A549 (cell line): ENCODE measurements around the gene C5. TPM values are rescaled to one million over a fixed set of nuclear protein-coding genes. Genes with fewer than 3 reads are reported as not detected.

Source experiments
- ATAC-seq, 2 experiments: fragments of 200-7000 bp in 1 of 2; fragments of >200 bp in 1 of 2; cut with Nextera tagmentation in 1 of 2; cut with Tn5 transposase in 1 of 2; 3 replicates each; pipeline versions ENCODE4 v1.8.0 to v1.9.1; 2018 to 2020; ENCODE audit warnings: mild to moderate bottlenecking in 1 of 2, moderate library complexity in 1 of 2
- CTCF ChIA-PET: fragments of 300-600 bp; sonication (Branson Sonifier 250); formaldehyde crosslinking; extraction: SDS; loops from one replicate; lab custom pipeline; 2021; ENCODE audit warnings: antibody characterized with exemption, inconsistent platforms; lab: Yijun Ruan, JAX
- POLR2A ChIA-PET: fragments of 350-600 bp; formaldehyde crosslinking; extraction: SDS; loops from one replicate; lab custom pipeline; 2021; ENCODE audit warnings: antibody characterized with exemption, inconsistent platforms; lab: Yijun Ruan, JAX
- DNase-seq, 2 experiments: peaks; one replicate each; pipeline versions ENCODE4 v3.0.0 to v3.0.0-alpha.2; 2011 to 2016; ENCODE audit warnings: low read depth in 1 of 2, low spot score in 1 of 2
- FAIRE-seq: peaks from 2 replicates; lab custom pipeline; 2011; peaks lifted over from hg19 to GRCh38; lab: Jason Lieb, UNC
- H3K27ac ChIP-seq, 2 experiments: fragments of >200 bp; sonication (Bioruptor Twin); formaldehyde crosslinking; 3 replicates each; pipeline ENCODE4 v1.5.1; 2016 to 2017
- H3K4me1 ChIP-seq: fragments of >200 bp; sonication (Bioruptor Twin); formaldehyde crosslinking; 3 replicates; pipeline ENCODE4 v1.6.1; 2016
- H3K4me2 ChIP-seq: fragments of >200 bp; sonication (Bioruptor Twin); formaldehyde crosslinking; 3 replicates; pipeline ENCODE4 v1.6.1; 2016
- H3K4me3 ChIP-seq: fragments of >200 bp; sonication (Bioruptor Twin); formaldehyde crosslinking; 3 replicates; pipeline ENCODE4 v1.5.1; 2016
- H3K9me3 ChIP-seq: fragments of >200 bp; sonication (Bioruptor Twin); formaldehyde crosslinking; 3 replicates; pipeline ENCODE4 v1.6.1; 2016
- ATOH8 ChIP-seq: fragments of 250-450 bp; sonication (Bioruptor Pico); IDR thresholded peaks from 2 replicates; pipeline ENCODE4 v1.5.0; 2020; ENCODE audit warnings: low read depth, mild to moderate bottlenecking, moderate library complexity
- CHD2 ChIP-seq: fragments of 150-350 bp; IDR thresholded peaks from 2 replicates; pipeline ENCODE4 v1.6.1; 2014; ENCODE audit warnings: low read length; ENCODE audit not compliant: partially characterized antibody
- ELK1 ChIP-seq: fragments of 150-350 bp; IDR thresholded peaks from 2 replicates; pipeline ENCODE4 v1.6.1; 2014; ENCODE audit warnings: low read depth, mild to moderate bottlenecking, low read length
- ESRRA ChIP-seq: fragments of 150-350 bp; IDR thresholded peaks from 2 replicates; pipeline ENCODE4 v1.6.1; 2014; ENCODE audit warnings: mild to moderate bottlenecking, low read length, borderline replicate concordance
- FOSB ChIP-seq: fragments of 250-450 bp; sonication (Bioruptor Pico); IDR thresholded peaks from 2 replicates; pipeline ENCODE4 v1.5.0; 2020; ENCODE audit warnings: mild to moderate bottlenecking, moderate library complexity
- HDAC2 ChIP-seq: fragments of 200-600 bp; sonication (generic); IDR thresholded peaks from 2 replicates; pipeline ENCODE4 v1.6.1; 2016
- HOXA7 ChIP-seq: fragments of 250-450 bp; sonication (Bioruptor Pico); IDR thresholded peaks from 2 replicates; pipeline ENCODE4 v1.5.0; 2020; ENCODE audit warnings: mild to moderate bottlenecking, moderate library complexity
- HOXB13 ChIP-seq: fragments of 250-450 bp; sonication (Bioruptor Pico); IDR thresholded peaks from 2 replicates; pipeline ENCODE4 v1.5.0; 2020; ENCODE audit warnings: low read depth, mild to moderate bottlenecking, moderate library complexity
- HOXB5 ChIP-seq: fragments of 250-450 bp; sonication (Bioruptor Pico); IDR thresholded peaks from 2 replicates; pipeline ENCODE4 v1.5.0; 2020; ENCODE audit warnings: mild to moderate bottlenecking, moderate library complexity
- JUNB ChIP-seq: fragments of >200 bp; sonication (Bioruptor Twin); formaldehyde crosslinking; IDR thresholded peaks from 2 replicates; pipeline ENCODE4 v1.6.1; 2016
- KDM1A ChIP-seq: fragments of 200-600 bp; sonication (generic); IDR thresholded peaks from 2 replicates; pipeline ENCODE4 v1.6.1; 2016; ENCODE audit warnings: low read depth, mild to moderate bottlenecking
- MAX ChIP-seq: IDR thresholded peaks from 2 replicates; pipeline ENCODE4 v1.6.1; 2012
- NPAS2 ChIP-seq: fragments of 250-450 bp; sonication (Bioruptor Pico); IDR thresholded peaks from 2 replicates; pipeline ENCODE4 v1.8.0; 2022; ENCODE audit warnings: mild to moderate bottlenecking, moderate library complexity, borderline replicate concordance
- PBX3 ChIP-seq: IDR thresholded peaks from 2 replicates; pipeline ENCODE4 v1.6.1; 2012
- PHF8 ChIP-seq: fragments of 200-600 bp; sonication (generic); IDR thresholded peaks from 2 replicates; pipeline ENCODE4 v1.6.1; 2016; ENCODE audit warnings: low read depth, mild to moderate bottlenecking, antibody characterized with exemption, moderate library complexity, borderline replicate concordance
- POLR2AphosphoS2 ChIP-seq: conservative IDR thresholded peaks from 2 replicates; pipeline ENCODE4 v1.6.1; 2012; ENCODE audit warnings: low read length, improper control_type of control experiment, inconsistent platforms
- RFX5 ChIP-seq: fragments of 450-650 bp; IDR thresholded peaks from 2 replicates; pipeline ENCODE4 v1.7.1; 2014; ENCODE audit warnings: antibody characterized with exemption, mild to moderate bottlenecking, moderate library complexity
- SMC3 ChIP-seq: fragments of >200 bp; sonication (Bioruptor Twin); formaldehyde crosslinking; IDR thresholded peaks from 3 replicates; pipeline ENCODE4 v1.6.1; 2018; ENCODE audit warnings: inconsistent platforms
- USF2 ChIP-seq: fragments of 450-650 bp; IDR thresholded peaks from 2 replicates; pipeline ENCODE4 v1.6.1; 2014; ENCODE audit warnings: antibody characterized with exemption
- WGBS: methylation state at CpG from one replicate; pipeline ENCODE4 v1.1.6; 2017; ENCODE audit errors: missing lambda C conversion rate; 5-methylcytosine and 5-hydroxymethylcytosine counted together
- polyA plus RNA-seq, 4 experiments: library from polyadenylated mRNA; depleted of rRNA in 3 of 4; stranded (reverse); fragments of >200 nt; fragmentation: RNase III in 1 of 4; extraction: RNeasy Plus Mini Kit Qiagen cat#74134 plus additional on column Dnase treatment in 1 of 4; gene quantifications; 2 replicates in 3 of 4; 3 replicates in 1 of 4; pipeline ENCODE4 v1.2.3, GENCODE V29; 2011 to 2017
- TF ChIP-seq, protein P1 (sequence below): fragments of >200 bp; sonication (Bioruptor Twin); formaldehyde crosslinking; IDR thresholded peaks from 2 replicates; pipeline ENCODE4 v1.6.1; 2016

Gene C5
- polyA plus RNA-seq, 2 of the 4 experiments (the other 2 are of a cell fraction): 17.1 to 115 TPM

DNA sequence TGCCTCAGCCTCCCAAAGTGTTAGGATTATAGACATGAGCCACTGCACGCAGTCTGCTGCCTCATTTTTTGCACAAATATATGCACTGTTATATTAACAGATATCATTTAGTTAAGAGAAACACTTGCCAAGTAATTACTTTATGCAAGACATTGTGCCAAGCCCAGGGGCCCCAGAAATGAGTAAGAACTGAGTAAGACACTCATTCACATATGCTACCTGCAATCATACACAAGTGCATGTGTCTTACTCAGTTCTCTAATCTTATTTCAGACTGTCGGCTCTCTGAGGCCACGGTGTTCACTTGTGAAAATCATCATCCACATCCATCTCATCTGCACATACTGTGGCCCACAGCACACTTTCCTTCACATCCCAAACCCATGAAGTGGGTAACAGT, 139.4 kb downstream of the C5 start (continued):
- TF ChIP-seq ELK1: no peak
- TF ChIP-seq POLR2AphosphoS2: no peak

- ATAC-seq (peak in 1 of 2 experiments; percentile 22; a peak in 1 of 6 replicates), FAIRE-seq (no peak), DNase-seq (no peak)
- ChIA-PET POLR2A (no interaction called here), CTCF (no interaction called here)
- 52% methylated on average over 5 of the region's 5 CpGs for WGBS
- no peak overlapping the region for H3K4me3 ChIP-seq
- no peak overlapping the region; a peak in 1 of 6 replicates for H3K27ac ChIP-seq
- no peak for TF ChIP-seq CHD2
- TF ChIP-seq, protein P1, sequence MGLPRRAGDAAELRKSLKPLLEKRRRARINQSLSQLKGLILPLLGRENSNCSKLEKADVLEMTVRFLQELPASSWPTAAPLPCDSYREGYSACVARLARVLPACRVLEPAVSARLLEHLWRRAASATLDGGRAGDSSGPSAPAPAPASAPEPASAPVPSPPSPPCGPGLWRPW: no peak
- no peak for TF ChIP-seq KDM1A
- TF ChIP-seq HDAC2: no peak
- no peaks in the 10 kb centered on the region for H3K4me1 ChIP-seq
- no peak overlapping the region for H3K4me2 ChIP-seq
- no peaks in the 10 kb centered on the region for H3K9me3 ChIP-seq
Measured at GRCh38 chr9:120909904-120910303, 140.2 kb downstream of the C5 start.

- Histone ChIP-seq H3K4me2 (no peak overlapping the region), H3K4me1 (no peaks in the 10 kb centered on the region), H3K9me3 (no peaks in the 10 kb centered on the region), H3K27ac (no peak overlapping the region), H3K4me3 (no peak overlapping the region)
- TF ChIP-seq ATOH8: no peak
- DNase-seq (no peak), FAIRE-seq (no peak), ATAC-seq (no peak)
- ChIA-PET CTCF (interaction anchor here (1.3 to 1.8 kb wide), 2 partner anchors 11 to 24 kb away, joined by 3 to 6 read pairs; no protein-coding TSS in a partner anchor), POLR2A (no interaction called here)
- 89% methylated on average over 10 of the region's 11 CpGs for WGBS
Measured at GRCh38 chr9:120905315-120906164, 144.5 kb downstream of the C5 start.

GRCh38 chr9:120904978-120905301, 145.1 kb downstream of the C5 start:
- ChIA-PET POLR2A (no interaction called here), CTCF (interaction anchor here (1.1 to 1.8 kb wide), 3 partner anchors 11 to 31 kb away, joined by 3 to 6 read pairs (median 3); no protein-coding TSS in a partner anchor)
- ATAC-seq: no peak
- TF ChIP-seq RFX5 (no peak), PHF8 (no peak), USF2 (no peak), NPAS2 (CRISPR knock-in tag) (no peak), FOSB (CRISPR knock-in tag) (no peak), SMC3 (no peak), HOXA7 (CRISPR knock-in tag) (no peak), ESRRA (no peak), MAX (no peak), JUNB (no peak), PBX3 (no peak), HOXB13 (CRISPR knock-in tag) (no peak), HOXB5 (CRISPR knock-in tag) (no peak), ELK1 (no peak)
- no peak for DNase-seq
- no peaks in the 10 kb centered on the region for H3K4me1 ChIP-seq
- H3K4me3 ChIP-seq: no peak overlapping the region
- no peak overlapping the region for H3K27ac ChIP-seq
- no peaks in the 10 kb centered on the region for H3K9me3 ChIP-seq
- WGBS: 86% methylated on average over 11 of the region's 11 CpGs
- FAIRE-seq: no peak
- H3K4me2 ChIP-seq: no peak overlapping the region
